Astrocyte (in vitro differentiated cells and primary cell): Measurements from ENCODE around the gene SCAPER.

Source experiments
- EZH2 ChIP-seq: IDR thresholded peaks from 2 replicates; pipeline ENCODE4 v1.6.1; 2012; ENCODE audit warnings: mild to moderate bottlenecking, low read length, inconsistent platforms; ENCODE audit not compliant: insufficient read depth
- TF ChIP-seq, protein P1 (sequence below): IDR thresholded peaks from 2 replicates; pipeline ENCODE4 v1.5.1; 2011; ENCODE audit warnings: low read depth, mild to moderate bottlenecking, inconsistent platforms, low read length, moderate library complexity; ENCODE audit not compliant: insufficient read depth

DNA sequence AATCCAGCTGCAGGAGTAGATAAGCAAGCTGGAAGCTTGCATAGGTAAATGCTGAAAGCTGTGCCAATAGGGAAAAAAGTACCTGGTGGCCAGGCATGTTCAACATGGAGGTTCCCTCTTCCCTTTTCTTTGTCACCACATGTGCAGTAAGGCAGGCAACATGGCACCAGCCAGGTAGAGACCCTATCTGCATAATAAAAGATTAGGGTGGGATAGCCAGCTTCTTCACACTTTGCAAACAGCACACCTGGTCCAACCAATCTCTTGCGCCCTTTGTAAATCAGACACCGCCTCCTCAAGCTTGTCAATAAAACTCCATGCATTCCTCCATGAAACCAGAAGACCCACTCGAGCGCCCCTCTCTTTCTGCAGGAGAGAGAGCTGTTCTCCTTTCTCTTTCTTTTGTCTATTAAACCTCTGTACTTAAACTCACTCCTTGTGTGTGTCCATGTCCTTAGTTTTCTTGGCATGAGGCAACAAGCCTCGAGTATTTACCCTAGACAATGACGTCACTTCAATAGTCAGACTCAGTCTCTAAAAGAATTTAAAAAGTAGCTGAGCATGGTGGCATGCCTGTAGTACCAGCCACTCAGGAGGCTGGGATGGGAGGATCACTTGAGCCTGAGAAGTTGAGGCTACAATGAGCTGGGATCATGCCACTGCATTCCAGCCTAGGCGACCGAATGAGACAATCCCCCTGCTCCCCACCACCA is 256.3 kb downstream of the SCAPER start:
- TF ChIP-seq, protein P1, sequence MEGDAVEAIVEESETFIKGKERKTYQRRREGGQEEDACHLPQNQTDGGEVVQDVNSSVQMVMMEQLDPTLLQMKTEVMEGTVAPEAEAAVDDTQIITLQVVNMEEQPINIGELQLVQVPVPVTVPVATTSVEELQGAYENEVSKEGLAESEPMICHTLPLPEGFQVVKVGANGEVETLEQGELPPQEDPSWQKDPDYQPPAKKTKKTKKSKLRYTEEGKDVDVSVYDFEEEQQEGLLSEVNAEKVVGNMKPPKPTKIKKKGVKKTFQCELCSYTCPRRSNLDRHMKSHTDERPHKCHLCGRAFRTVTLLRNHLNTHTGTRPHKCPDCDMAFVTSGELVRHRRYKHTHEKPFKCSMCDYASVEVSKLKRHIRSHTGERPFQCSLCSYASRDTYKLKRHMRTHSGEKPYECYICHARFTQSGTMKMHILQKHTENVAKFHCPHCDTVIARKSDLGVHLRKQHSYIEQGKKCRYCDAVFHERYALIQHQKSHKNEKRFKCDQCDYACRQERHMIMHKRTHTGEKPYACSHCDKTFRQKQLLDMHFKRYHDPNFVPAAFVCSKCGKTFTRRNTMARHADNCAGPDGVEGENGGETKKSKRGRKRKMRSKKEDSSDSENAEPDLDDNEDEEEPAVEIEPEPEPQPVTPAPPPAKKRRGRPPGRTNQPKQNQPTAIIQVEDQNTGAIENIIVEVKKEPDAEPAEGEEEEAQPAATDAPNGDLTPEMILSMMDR = no peak
- TF ChIP-seq EZH2 = no peak
